ENCODE results near the gene ACOXL.

The ACOXL gene

GRCh38 chr2:111134055-111134454 is 401.7 kb downstream of the ACOXL start:
- H3K4me3 ChIP-seq (ENCODE audit: low read depth, low read length): no peak overlapping the region
- TF ChIP-seq CTCF (IDR thresholded peaks at IDR 0.05; ENCODE audit: low read depth, low read length): no peak

- no peak overlapping the region for H3K4me3 ChIP-seq (ENCODE audit: low read depth, low read length)
- no peak for TF ChIP-seq CTCF (IDR thresholded peaks at IDR 0.05; ENCODE audit: low read depth, low read length)
Measured at GRCh38 chr2:111135237-111135909, 403.0 kb downstream of the ACOXL start.

DNA sequence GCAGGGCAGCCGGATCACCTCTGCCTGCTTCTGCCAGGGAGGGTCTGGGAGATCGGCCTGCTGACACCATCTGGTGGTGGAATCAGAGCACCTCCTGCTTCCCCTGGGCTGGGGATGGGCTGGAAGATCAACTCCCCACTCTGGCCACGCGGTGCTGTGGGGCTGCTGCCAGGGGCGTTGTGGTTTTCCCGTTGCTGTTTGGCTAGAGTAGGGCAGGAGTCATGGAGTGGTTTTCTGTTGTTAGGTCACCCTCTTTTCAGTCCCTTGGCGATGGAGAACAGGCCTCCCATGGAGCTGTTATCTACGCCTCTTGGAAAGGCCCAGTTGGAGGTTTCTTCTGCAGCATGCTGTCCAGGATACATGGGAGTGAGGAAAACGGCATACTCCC is 403.5 kb downstream of the ACOXL start:
- no peak overlapping the region for H3K4me3 ChIP-seq (ENCODE audit: low read depth, low read length)
- TF ChIP-seq CTCF (IDR thresholded peaks at IDR 0.05; ENCODE audit: low read depth, low read length): no peak

DNA sequence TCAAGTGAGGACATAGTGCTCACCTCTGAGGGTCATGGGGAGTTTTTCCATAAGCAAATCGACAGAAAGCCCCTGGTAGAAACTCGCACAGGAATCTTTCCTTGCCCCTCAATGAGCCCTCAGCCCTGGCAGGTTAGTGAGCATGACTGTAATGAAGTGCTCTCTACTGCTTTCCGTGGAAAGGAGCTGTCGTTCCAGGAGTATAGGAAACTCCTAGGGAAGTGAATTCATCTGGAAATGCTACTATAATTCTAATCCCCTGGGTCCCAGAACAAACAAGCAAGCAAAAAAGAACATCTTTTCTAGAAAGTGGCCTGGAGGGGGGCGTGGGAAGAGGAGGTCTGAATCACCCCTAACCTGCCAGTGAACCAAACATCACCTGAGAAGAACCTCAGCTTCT is 406.5 kb downstream of the ACOXL start:
- no peak for TF ChIP-seq CTCF (IDR thresholded peaks at IDR 0.05; ENCODE audit: low read depth, low read length)
- no peak overlapping the region for H3K4me3 ChIP-seq (ENCODE audit: low read depth, low read length)

- H3K4me3 ChIP-seq (ENCODE audit: low read depth, low read length): no peak overlapping the region
- no peak for TF ChIP-seq CTCF (IDR thresholded peaks at IDR 0.05; ENCODE audit: low read depth, low read length)
Measured at GRCh38 chr2:111139637-111140317, 407.4 kb downstream of the ACOXL start.

- no peak overlapping the region for H3K4me3 ChIP-seq (ENCODE audit: low read depth, low read length)
- TF ChIP-seq CTCF (IDR thresholded peaks at IDR 0.05; ENCODE audit: low read depth, low read length): no peak
Measured at GRCh38 chr2:111140815-111141214, 408.4 kb downstream of the ACOXL start.

DNA sequence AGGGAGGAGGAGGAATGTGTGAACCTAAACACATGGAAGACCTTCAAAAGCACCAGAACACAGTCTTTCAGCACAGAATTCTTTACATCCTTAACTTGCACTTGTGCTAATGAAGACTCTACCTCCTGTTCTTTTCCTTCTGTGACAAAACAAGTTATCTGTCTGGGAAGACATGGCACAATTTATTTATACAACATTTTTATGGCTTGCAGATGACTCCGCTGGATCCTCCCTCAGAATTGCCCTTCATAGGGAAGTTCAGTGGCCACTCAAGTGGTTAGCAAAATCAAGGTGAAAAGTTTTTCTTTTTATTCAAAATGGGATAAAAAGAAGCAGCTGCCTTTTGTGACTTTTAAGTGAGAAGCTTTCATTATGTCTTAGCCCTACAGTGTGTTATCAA is 409.7 kb downstream of the ACOXL start:
- TF ChIP-seq CTCF (IDR thresholded peaks at IDR 0.05; ENCODE audit: low read depth, low read length): no peak

More for the DNA sequence above, 409.7 kb downstream of the ACOXL start:
- no peak overlapping the region for H3K4me3 ChIP-seq (ENCODE audit: low read depth, low read length)

All from WI38 (cell line).